ENCODE measurements around the gene AKR1C2.
"Not testable (repeated sequence)": the region's sequence is repeated elsewhere in the genome, so short reads cannot be mapped to it uniquely, and the experiment has no call there.

AKR1C2 gene

GRCh38 chr10:4992564-4992963 is 11.1 kb downstream of the AKR1C2 start:
- not testable (repeated sequence) for H3K4me1 ChIP-seq (ENCODE audit: control insufficient read depth, low read depth, low read length); H3K27me3 ChIP-seq (ENCODE audit: insufficient read depth, low read length, poor library complexity)
- no CpG with 5 or more reads among the region's 10 CpGs for WGBS (ENCODE audit: extremely low coverage, insufficient coverage, low lambda C conversion rate)

DNA sequence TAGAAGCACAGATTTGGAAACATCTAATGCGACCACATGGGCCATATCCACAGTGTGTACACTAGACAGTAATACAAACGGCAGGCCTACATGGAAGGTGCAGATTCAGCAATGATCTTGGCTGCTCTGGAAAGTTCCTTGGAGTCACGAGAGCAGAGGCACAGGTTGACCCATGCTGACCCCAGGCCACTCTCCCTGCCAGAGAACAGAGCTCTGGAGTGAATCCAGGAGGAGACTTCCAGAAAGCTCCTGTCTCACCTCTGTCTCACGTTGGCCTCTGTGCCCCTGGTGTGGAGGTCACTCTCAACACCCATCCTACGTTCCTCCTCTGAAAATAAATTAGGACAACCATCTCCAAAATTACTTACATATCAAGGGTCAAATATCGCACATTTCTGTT is 12.2 kb downstream of the AKR1C2 start:
- H3K4ac ChIP-seq (ENCODE audit: low read depth, low read length); H3K4me2 ChIP-seq (ENCODE audit: low read length); H3K27me3 ChIP-seq (ENCODE audit: insufficient read depth, low read length, poor library complexity); H3K56ac ChIP-seq (ENCODE audit: low read length); H3K4me1 ChIP-seq (ENCODE audit: control insufficient read depth, low read depth, low read length); H4K8ac ChIP-seq (ENCODE audit: low read depth, low read length); H2AK5ac ChIP-seq (ENCODE audit: low read length); H3K9ac ChIP-seq (ENCODE audit: low read length); DNase-seq; H2BK15ac ChIP-seq (replicated peaks; ENCODE audit: low read depth); H3K18ac ChIP-seq (ENCODE audit: low read length); H2BK5ac ChIP-seq (ENCODE audit: low read length); H3K36me3 ChIP-seq (ENCODE audit: control insufficient read depth, insufficient read depth, low read length); H3K4me3 ChIP-seq (ENCODE audit: low read length); H3K27ac ChIP-seq (ENCODE audit: low read depth, low read length); H3K79me2 ChIP-seq (ENCODE audit: control insufficient read depth, insufficient read depth, low read length); H3K79me1 ChIP-seq (ENCODE audit: low read length); H3K23ac ChIP-seq (ENCODE audit: low read length); H4K5ac ChIP-seq (ENCODE audit: low read length); H2BK120ac ChIP-seq (ENCODE audit: low read depth, low read length): not testable (repeated sequence)
- WGBS (ENCODE audit: extremely low coverage, insufficient coverage, low lambda C conversion rate), result no CpG with 5 or more reads among the region's 6 CpGs

More at GRCh38 chr10:4992564-4992963, 11.1 kb downstream of the AKR1C2 start:
- H3K23ac ChIP-seq (ENCODE audit: low read length); H4K8ac ChIP-seq (ENCODE audit: low read depth, low read length); H3K56ac ChIP-seq (ENCODE audit: low read length); H4K5ac ChIP-seq (ENCODE audit: low read length); H3K27ac ChIP-seq (ENCODE audit: low read depth, low read length); H3K79me2 ChIP-seq (ENCODE audit: control insufficient read depth, insufficient read depth, low read length); H3K36me3 ChIP-seq (ENCODE audit: control insufficient read depth, insufficient read depth, low read length); H2BK5ac ChIP-seq (ENCODE audit: low read length); H3K79me1 ChIP-seq (ENCODE audit: low read length); H3K4me3 ChIP-seq (ENCODE audit: low read length); H2BK15ac ChIP-seq (replicated peaks; ENCODE audit: low read depth); H3K9ac ChIP-seq (ENCODE audit: low read length); H3K18ac ChIP-seq (ENCODE audit: low read length); H3K4me2 ChIP-seq (ENCODE audit: low read length); H3K4ac ChIP-seq (ENCODE audit: low read depth, low read length); H2AK5ac ChIP-seq (ENCODE audit: low read length); H2BK120ac ChIP-seq (ENCODE audit: low read depth, low read length); DNase-seq: not testable (repeated sequence)

GRCh38 chr10:4990217-4990616 is 13.4 kb downstream of the AKR1C2 start:
- Histone ChIP-seq H3K27ac (ENCODE audit: low read depth, low read length) (no peak overlapping the region), H3K23ac (ENCODE audit: low read length) (no peak overlapping the region), H3K27me3 (ENCODE audit: insufficient read depth, low read length, poor library complexity) (no peaks in the 10 kb centered on the region), H2BK120ac (ENCODE audit: low read depth, low read length) (no peak overlapping the region), H3K79me2 (ENCODE audit: control insufficient read depth, insufficient read depth, low read length) (no peaks in the 10 kb centered on the region), H3K4me2 (ENCODE audit: low read length) (no peak overlapping the region), H3K4ac (ENCODE audit: low read depth, low read length) (no peak overlapping the region), H3K4me3 (ENCODE audit: low read length) (no peak overlapping the region), H4K8ac (ENCODE audit: low read depth, low read length) (no peak overlapping the region), H3K79me1 (ENCODE audit: low read length) (no peaks in the 10 kb centered on the region), H4K5ac (ENCODE audit: low read length) (no peak overlapping the region), H3K36me3 (ENCODE audit: control insufficient read depth, insufficient read depth, low read length) (no peaks in the 10 kb centered on the region), H3K56ac (ENCODE audit: low read length) (no peak overlapping the region), H2BK5ac (ENCODE audit: low read length) (no peak overlapping the region), H2BK15ac (replicated peaks; ENCODE audit: low read depth) (no peak overlapping the region), H3K9ac (ENCODE audit: low read length) (no peak overlapping the region), H3K4me1 (ENCODE audit: control insufficient read depth, low read depth, low read length) (no peaks in the 10 kb centered on the region), H3K18ac (ENCODE audit: low read length) (no peak overlapping the region), H2AK5ac (ENCODE audit: low read length) (no peak overlapping the region)
- no peak for DNase-seq
- WGBS (ENCODE audit: extremely low coverage, insufficient coverage, low lambda C conversion rate), result no CpG with 5 or more reads among the region's 2 CpGs

DNA sequence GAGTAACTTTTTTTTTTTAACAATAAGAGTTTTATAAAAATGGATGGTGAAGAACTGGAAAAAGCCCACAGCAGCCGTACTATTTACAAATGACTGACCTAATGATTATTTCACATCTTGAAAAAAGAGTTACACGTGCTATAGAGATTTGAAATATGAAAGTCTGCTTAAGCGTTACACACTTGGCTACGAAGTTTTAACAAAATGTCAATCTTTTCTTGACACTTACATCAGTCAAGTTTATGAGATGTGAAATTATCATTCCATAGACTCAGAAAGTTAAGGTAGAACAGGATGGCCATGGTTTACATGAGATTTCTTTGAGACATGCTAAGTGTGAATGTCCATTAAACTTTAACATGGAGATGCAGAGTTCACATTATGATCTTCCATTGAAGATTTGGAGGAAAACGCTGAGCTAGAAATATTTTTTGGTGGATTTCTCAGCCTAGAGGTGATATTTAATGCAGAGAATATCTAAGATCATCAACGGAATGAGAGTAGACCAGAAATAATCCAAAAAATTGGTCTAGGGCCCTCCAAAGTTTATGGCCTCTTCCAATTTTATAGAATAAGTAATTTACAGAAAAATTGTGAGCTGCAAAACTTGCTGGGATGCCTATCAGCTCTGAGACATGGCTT is 15.5 kb downstream of the AKR1C2 start:
- no CpG with 5 or more reads among the region's 6 CpGs for WGBS (ENCODE audit: extremely low coverage, insufficient coverage, low lambda C conversion rate)
- not testable (repeated sequence) for H3K23ac ChIP-seq (ENCODE audit: low read length); H3K4me3 ChIP-seq (ENCODE audit: low read length); H3K4ac ChIP-seq (ENCODE audit: low read depth, low read length); H2AK5ac ChIP-seq (ENCODE audit: low read length); H3K79me1 ChIP-seq (ENCODE audit: low read length); H3K27ac ChIP-seq (ENCODE audit: low read depth, low read length); DNase-seq; H4K8ac ChIP-seq (ENCODE audit: low read depth, low read length); H3K18ac ChIP-seq (ENCODE audit: low read length); H2BK120ac ChIP-seq (ENCODE audit: low read depth, low read length); H3K56ac ChIP-seq (ENCODE audit: low read length); H3K27me3 ChIP-seq (ENCODE audit: insufficient read depth, low read length, poor library complexity); H3K79me2 ChIP-seq (ENCODE audit: control insufficient read depth, insufficient read depth, low read length); H2BK5ac ChIP-seq (ENCODE audit: low read length); H3K9ac ChIP-seq (ENCODE audit: low read length); H3K4me2 ChIP-seq (ENCODE audit: low read length); H2BK15ac ChIP-seq (replicated peaks; ENCODE audit: low read depth); H3K4me1 ChIP-seq (ENCODE audit: control insufficient read depth, low read depth, low read length); H3K36me3 ChIP-seq (ENCODE audit: control insufficient read depth, insufficient read depth, low read length); H4K5ac ChIP-seq (ENCODE audit: low read length)

- Histone ChIP-seq H3K27ac (ENCODE audit: low read depth, low read length) (no peak overlapping the region), H3K4me1 (ENCODE audit: control insufficient read depth, low read depth, low read length) (no peaks in the 10 kb centered on the region), H3K4ac (ENCODE audit: low read depth, low read length) (no peak overlapping the region), H3K23ac (ENCODE audit: low read length) (no peak overlapping the region), H3K4me3 (ENCODE audit: low read length) (no peak overlapping the region), H4K5ac (ENCODE audit: low read length) (no peak overlapping the region), H3K27me3 (ENCODE audit: insufficient read depth, low read length, poor library complexity) (no peaks in the 10 kb centered on the region), H2BK5ac (ENCODE audit: low read length) (no peak overlapping the region), H3K18ac (ENCODE audit: low read length) (no peak overlapping the region), H2AK5ac (ENCODE audit: low read length) (no peak overlapping the region), H4K8ac (ENCODE audit: low read depth, low read length) (no peak overlapping the region), H3K79me1 (ENCODE audit: low read length) (no peaks in the 10 kb centered on the region), H2BK120ac (ENCODE audit: low read depth, low read length) (no peak overlapping the region), H3K9ac (ENCODE audit: low read length) (no peak overlapping the region), H2BK15ac (replicated peaks; ENCODE audit: low read depth) (no peak overlapping the region), H3K79me2 (ENCODE audit: control insufficient read depth, insufficient read depth, low read length) (no peaks in the 10 kb centered on the region), H3K36me3 (ENCODE audit: control insufficient read depth, insufficient read depth, low read length) (no peaks in the 10 kb centered on the region), H3K4me2 (ENCODE audit: low read length) (no peak overlapping the region), H3K56ac (ENCODE audit: low read length) (no peak overlapping the region)
- no CpG with 5 or more reads among the region's 7 CpGs for WGBS (ENCODE audit: extremely low coverage, insufficient coverage, low lambda C conversion rate)
- DNase-seq, result peak; percentile 49
Measured at GRCh38 chr10:4984971-4985594, 18.6 kb downstream of the AKR1C2 start.

- DNase-seq, result no peak
- Histone ChIP-seq H3K4ac (ENCODE audit: low read depth, low read length) (no peak overlapping the region), H3K27me3 (ENCODE audit: insufficient read depth, low read length, poor library complexity) (no peaks in the 10 kb centered on the region), H3K79me1 (ENCODE audit: low read length) (no peaks in the 10 kb centered on the region), H3K18ac (ENCODE audit: low read length) (no peak overlapping the region), H3K56ac (ENCODE audit: low read length) (no peak overlapping the region), H4K8ac (ENCODE audit: low read depth, low read length) (no peak overlapping the region), H3K36me3 (ENCODE audit: control insufficient read depth, insufficient read depth, low read length) (no peaks in the 10 kb centered on the region), H3K4me2 (ENCODE audit: low read length) (no peak overlapping the region), H3K9ac (ENCODE audit: low read length) (no peak overlapping the region), H3K27ac (ENCODE audit: low read depth, low read length) (no peak overlapping the region), H2AK5ac (ENCODE audit: low read length) (no peak overlapping the region), H3K23ac (ENCODE audit: low read length) (no peak overlapping the region), H4K5ac (ENCODE audit: low read length) (no peak overlapping the region), H2BK15ac (replicated peaks; ENCODE audit: low read depth) (no peak overlapping the region), H3K4me3 (ENCODE audit: low read length) (no peak overlapping the region), H3K4me1 (ENCODE audit: control insufficient read depth, low read depth, low read length) (no peaks in the 10 kb centered on the region), H2BK120ac (ENCODE audit: low read depth, low read length) (no peak overlapping the region), H2BK5ac (ENCODE audit: low read length) (no peak overlapping the region), H3K79me2 (ENCODE audit: control insufficient read depth, insufficient read depth, low read length) (no peaks in the 10 kb centered on the region)
- WGBS (ENCODE audit: extremely low coverage, insufficient coverage, low lambda C conversion rate), result no CpG with 5 or more reads among the region's 10 CpGs
Measured at GRCh38 chr10:4984223-4984622, 19.4 kb downstream of the AKR1C2 start.
